ENCODE data around the gene CBR3. TPM values are rescaled to one million over a fixed set of nuclear protein-coding genes. Genes with fewer than 3 reads are reported as not detected.

CBR3 gene
- total and polyA plus RNA-seq, 12 donors = 0.99 to 10.4 (median 2.2) TPM

GRCh38 chr21:36183144-36183795, 48.4 kb downstream of the CBR3 start:
- ATAC-seq (no peak), DNase-seq (no peak)
- intact Hi-C loops (cut with DNase I) = no loop called here
- peaks cover 0 to 12% (median 0%) of the 10 kb centered on the region in 9 donors for H3K36me3 ChIP-seq
- peaks cover 0 to 28% (median 10%) of the 10 kb centered on the region in 9 donors for H3K4me1 ChIP-seq
- H3K9me3 ChIP-seq = peaks cover 0 to 4% (median 0%) of the 10 kb centered on the region in 11 donors
- H3K27ac ChIP-seq = no peak overlapping the region
- H3K27me3 ChIP-seq = no peaks in the 10 kb centered on the region
- no peak for TF ChIP-seq CTCF (IDR thresholded peaks at IDR 0.05)
- WGBS, 2 donors = 88 to 90% methylated on average over 11 of the region's 11 CpGs
- no peak overlapping the region for H3K4me3 ChIP-seq

GRCh38 chr21:36184545-36184944, 49.7 kb downstream of the CBR3 start:
- WGBS, 2 donors = 90 to 91% methylated on average over 16 of the region's 16 CpGs
- no peak overlapping the region for H3K27ac ChIP-seq
- peaks cover 0 to 12% (median 0%) of the 10 kb centered on the region in 9 donors for H3K36me3 ChIP-seq
- no peak overlapping the region for H3K4me3 ChIP-seq
- DNase-seq (no peak), ATAC-seq (no peak)
- H3K4me1 ChIP-seq = peaks cover 8 to 37% (median 23%) of the 10 kb centered on the region in 9 donors
- intact Hi-C loops (cut with DNase I) = no loop called here
- no peak for TF ChIP-seq CTCF (IDR thresholded peaks at IDR 0.05)
- H3K9me3 ChIP-seq = no peaks in the 10 kb centered on the region
- H3K27me3 ChIP-seq = no peaks in the 10 kb centered on the region

- no peak for DNase-seq
- intact Hi-C loops (cut with DNase I) = no loop called here
Observed at GRCh38 chr21:36185523-36185922, 50.6 kb downstream of the CBR3 start.

GRCh38 chr21:36186081-36186480, 51.2 kb downstream of the CBR3 start:
- ATAC-seq (no peak), DNase-seq (no peak)
- H3K4me1 ChIP-seq = peaks cover 8 to 34% (median 24%) of the 10 kb centered on the region in 9 donors
- peaks cover 0 to 12% (median 0%) of the 10 kb centered on the region in 9 donors for H3K36me3 ChIP-seq
- TF ChIP-seq CTCF (IDR thresholded peaks at IDR 0.05) = no peak
- 93 to 97% methylated on average over 4 of the region's 4 CpGs for WGBS, 2 donors
- intact Hi-C loops (cut with DNase I) = no loop called here
- no peaks in the 10 kb centered on the region for H3K27me3 ChIP-seq
- no peak overlapping the region for H3K4me3 ChIP-seq
- H3K9me3 ChIP-seq = no peaks in the 10 kb centered on the region
- H3K27ac ChIP-seq = peak overlapping the region in 5 of 10 donors; percentile 74 to 83 (median 78)

More at GRCh38 chr21:36185523-36185922, 50.6 kb downstream of the CBR3 start:
- Histone ChIP-seq H3K4me3 (no peak overlapping the region), H3K27me3 (no peaks in the 10 kb centered on the region), H3K27ac (no peak overlapping the region), H3K9me3 (no peaks in the 10 kb centered on the region), H3K4me1 (peaks cover 8 to 37% (median 24%) of the 10 kb centered on the region in 9 donors), H3K36me3 (peaks cover 0 to 12% (median 0%) of the 10 kb centered on the region in 9 donors)
- no peak for ATAC-seq
- TF ChIP-seq CTCF (IDR thresholded peaks at IDR 0.05) = no peak
- 94 to 98% methylated on average over 9 of the region's 9 CpGs for WGBS, 2 donors

Measured in heart right ventricle (tissue), 16 donors.